HG03025 (cell line): ENCODE results near the gene VCAN.

Experiments used
- ATAC-seq: cut with Tn5 transposase; IDR thresholded peaks from one replicate; pipeline ENCODE4 v1.9.1; 2021; ENCODE audit warnings: mild to moderate bottlenecking, moderate library complexity; ENCODE audit not compliant: unreplicated experiment, low FRiP score

VCAN gene

DNA sequence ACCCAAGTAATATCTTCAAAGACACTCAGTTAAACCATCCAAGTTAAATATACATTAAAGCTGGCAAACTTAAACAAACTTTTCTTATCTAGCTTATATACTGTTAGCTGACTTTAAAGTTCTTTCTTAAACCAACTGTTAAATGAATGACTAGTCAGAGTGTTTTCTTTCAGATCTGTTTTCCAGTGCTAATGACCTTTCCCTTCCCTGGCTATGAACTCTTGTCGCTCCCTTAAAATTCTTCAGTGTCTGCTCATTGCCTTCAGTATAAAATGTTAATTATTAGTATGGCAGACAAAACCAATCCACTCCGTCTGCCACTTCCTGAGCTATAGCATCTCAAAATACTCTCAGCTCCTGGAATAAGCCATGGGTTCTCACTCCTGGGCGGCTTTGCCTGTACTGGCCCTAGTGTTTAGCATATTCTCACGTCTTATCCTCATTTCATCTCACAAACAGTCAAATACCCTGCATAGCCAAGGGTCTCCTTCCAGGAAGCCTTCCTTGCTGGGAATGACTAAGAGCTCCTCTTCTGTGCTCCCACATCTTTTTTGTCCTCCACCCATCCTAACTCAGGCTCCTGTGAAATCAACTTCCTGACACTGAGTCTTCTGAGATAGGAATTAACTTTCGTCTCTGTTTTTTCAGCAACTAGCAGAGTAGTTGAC is 87.7 kb downstream of the VCAN start:
- no peak for ATAC-seq

DNA sequence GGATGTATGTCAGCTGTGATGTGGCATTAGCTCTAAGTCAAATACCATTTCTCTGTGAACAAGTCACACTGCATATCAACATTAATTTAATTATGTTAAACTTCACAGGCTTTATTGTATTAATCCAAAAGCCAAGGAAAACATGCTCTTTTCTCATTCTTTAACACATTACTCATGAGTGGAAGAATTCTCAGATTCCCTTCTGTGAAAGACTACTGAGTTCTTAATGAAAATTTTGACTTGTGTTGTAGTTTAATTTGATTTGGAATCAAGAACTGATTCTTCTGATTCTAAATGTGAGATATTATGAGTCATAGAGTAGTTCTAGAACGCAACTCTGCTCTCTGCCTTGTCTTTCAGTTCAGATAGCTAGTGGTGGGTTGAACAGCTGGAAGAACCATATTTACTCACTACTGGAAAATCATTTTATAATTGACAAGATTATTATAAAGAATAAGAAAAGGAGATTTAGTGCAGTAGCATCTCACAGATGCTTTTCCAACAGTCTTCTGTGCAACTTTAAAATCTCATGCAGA is 90.6 kb downstream of the VCAN start:
- ATAC-seq: no peak

DNA sequence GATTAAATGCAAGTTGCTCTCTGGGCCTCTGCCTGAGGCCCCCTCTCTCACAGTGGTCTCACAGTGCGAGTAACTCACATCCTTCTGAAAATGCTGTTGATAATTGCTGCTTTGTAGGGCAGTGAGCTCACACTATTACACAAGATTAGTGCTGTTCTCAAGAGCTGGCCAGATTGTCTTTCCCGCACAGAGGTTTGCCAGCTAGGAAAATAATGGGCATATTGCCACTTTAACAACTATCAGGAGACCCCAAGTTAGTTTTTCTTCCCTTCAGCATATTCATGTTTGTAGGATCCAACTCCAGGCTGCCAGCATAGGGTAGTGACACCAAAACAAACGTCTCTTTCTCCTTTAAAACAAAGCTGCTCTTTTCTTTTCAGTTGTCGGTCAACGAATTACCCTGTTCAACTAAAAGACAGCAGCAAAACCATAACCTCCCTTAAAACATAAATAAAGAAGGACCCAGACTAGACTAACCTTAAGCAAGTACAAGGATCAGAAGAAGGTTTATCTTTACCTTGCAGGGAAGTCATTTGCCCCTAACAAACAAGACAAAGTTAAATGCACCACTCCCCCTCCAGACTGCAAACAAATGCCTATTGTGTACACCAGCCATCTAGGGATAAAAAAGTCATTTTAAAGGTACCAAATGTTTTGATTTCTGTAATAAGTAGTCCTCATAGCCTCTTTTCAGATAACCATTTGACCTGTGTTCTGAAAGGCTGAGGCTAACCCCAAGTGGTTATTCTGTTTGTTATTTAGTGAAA is 91.4 kb downstream of the VCAN start:
- ATAC-seq: no peak

DNA sequence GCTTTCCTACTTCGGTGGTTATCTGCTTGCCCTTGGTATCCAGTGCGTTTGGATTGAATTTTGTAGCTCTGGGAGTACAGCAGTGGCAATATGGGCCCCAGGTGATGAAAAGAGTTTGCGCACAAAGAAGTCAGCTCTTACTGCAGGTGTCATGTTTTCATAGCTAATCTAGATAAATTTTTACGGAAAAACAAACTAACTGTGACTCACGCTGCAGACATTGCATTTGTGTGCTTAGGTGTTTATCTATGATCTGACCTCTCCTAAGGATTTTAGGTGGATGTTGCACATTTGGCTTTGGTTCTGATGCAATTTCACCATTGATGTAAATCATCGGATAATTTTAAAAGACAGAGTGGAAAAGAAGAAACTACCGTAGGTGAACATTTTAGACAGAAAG is 92.1 kb downstream of the VCAN start:
- no peak for ATAC-seq

DNA sequence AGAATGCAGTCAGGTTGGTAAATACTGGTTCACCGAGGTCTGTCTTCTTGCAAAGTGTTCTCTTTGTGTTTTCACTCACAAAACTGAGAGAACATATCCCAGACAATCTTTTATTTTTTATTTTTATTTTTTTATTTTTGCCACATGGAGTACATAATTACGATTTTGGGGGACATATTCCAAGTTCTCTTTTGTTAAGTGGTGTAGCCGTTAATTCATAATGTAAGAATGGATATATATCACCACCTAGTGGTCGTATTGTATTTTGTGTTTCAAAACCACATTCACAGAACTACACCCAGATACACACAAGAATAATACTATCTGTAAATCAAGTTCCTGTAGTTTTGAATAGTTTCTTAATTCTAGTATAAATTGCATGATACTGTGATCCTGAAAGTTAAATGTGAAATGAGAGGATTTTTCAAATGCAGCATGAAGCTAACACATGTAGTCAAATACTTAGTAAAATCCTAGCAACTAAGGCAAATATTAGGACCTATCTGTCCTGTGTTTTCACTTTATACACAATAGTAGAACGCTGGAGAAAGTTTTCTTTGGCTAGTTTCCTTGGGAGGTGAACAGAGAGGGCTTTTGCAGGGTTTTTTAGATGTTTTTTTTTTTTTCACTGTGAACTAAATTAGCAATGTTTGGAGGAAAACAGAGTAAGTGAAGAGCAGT is 92.7 kb downstream of the VCAN start:
- peak; percentile 59 for ATAC-seq

DNA sequence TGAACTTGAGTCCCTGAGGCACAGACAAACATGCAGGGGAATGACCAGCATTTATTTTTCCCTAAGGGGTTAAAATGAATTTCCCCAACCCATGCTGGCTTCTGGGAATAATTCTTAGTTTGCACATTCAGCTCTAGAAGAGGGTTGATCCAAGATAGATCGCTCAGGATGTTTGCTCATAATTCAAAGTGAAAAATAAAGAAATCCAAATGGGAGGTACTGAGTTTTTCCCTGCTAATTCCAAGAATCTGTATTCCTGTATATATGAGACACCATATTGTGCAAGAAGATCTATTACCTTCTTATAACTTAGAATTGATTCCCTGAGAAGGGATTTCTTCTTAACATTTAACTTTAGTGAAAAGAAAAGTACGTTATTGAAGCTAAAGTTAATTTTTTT is 96.2 kb downstream of the VCAN start:
- no peak for ATAC-seq

DNA sequence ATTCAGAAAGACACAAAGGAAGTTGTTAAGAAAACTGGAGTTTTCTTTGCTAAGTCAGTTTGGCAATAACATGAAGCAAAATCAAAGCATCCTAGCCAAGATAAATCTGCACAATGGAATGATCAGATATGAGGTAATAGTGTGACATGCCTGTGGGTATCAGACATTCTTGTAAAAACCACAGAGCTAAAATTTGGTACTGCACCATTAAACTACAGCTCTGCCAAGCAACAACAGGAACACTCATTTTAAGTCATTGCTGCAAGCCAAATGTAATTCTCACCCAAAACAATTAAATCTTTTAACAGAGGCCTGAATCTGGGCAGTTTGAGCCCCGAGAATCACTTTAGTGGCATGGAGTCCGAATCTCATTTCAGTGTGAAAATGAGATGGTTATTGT is 96.6 kb downstream of the VCAN start:
- ATAC-seq: no peak

DNA sequence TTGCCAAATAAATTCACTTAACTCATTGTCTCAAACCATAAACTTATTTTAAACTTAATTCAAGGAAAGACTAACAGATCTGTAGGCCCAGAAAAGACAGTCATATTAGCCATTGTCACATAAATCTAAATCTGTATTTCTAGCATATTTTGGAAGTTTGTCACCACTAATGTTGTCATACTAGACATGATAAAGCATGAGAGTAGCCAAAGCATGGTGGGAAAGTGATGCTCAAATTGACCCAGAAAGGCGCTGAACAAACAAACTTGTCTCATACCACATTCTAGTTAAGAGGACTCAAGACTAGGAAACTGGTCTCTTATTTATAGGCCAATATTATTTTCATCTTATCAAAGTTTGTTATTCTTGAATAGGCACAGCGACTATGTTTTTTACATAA is 99.4 kb downstream of the VCAN start:
- ATAC-seq: no peak

DNA sequence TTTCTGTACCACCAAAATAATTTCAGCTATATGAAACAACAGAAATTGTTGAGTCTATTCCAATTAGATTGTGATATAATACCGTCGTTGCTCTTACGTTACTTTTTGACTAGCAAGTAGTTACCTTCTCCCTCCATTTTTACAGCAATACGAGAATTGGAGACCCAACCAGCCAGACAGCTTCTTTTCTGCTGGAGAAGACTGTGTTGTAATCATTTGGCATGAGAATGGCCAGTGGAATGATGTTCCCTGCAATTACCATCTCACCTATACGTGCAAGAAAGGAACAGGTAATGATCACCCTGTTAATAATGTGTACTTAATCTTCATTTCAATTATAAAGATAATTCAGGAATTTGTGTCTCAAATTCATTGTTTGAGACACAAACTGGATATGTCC is 100.7 kb downstream of the VCAN start:
- no peak for ATAC-seq

DNA sequence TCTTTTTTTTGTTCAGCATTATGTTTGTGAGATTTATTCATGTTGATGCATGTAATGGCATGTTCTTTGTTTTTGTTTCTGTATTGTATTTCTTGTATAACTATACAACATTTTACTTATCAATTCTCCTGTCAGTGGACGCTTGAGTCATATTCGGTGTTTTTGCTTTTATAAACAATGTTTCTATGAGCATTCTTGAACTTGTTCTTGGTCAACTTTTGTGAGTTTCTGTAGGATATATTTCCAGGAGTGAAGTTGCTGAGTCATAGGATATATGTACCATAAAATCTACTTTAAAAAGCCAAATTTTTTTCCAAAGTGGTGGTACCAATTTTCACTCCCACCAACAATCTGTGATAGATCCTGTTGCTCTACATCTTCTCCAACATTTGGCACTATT is 104.8 kb downstream of the VCAN start:
- ATAC-seq: no peak

DNA sequence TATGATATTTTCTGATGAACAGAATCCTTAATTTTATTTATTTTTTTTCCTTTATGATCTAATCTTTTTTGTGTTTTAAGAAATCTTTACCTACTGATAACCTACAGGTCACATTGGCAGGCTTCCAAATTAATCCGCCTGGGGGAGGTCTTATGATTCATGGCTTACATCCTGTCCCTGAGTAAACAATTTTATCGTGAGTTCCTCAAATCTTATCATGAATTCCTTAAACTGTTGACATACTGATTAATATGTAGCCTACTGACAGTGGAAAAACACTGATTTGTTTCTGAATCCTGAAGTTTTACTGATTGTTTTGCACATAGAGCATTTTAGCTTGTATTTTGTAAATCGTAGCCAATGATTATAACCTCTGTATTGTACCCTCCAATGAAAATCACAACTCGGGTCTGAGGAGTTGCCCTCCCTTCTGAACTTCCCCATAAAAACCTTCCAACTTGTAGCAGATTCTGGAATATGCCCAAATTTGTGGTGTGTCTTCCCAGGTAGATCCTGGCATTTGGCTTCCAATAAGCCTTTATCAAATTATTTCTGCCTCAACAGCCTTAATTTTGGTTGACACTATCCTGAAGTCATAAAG is 105.6 kb downstream of the VCAN start:
- ATAC-seq: no peak

DNA sequence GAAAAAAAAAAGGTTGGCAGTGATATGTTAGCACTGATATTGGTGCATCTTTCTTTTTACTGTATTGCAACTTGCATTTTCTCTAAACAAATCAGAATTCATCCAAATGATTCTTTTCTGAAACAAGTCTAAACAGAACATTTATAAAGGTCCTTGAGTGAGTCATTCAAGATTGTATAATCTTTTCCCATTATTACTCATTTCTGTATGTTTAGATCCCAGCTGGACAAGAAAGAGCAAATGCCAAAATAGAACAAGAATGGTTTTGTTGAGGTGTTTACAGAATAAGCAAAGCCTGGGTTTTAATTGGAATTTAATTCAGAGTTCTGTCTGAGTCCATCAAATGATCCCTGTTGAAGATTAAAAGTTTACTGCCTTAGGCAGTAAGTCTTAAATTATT is 112.3 kb downstream of the VCAN start:
- no peak for ATAC-seq

DNA sequence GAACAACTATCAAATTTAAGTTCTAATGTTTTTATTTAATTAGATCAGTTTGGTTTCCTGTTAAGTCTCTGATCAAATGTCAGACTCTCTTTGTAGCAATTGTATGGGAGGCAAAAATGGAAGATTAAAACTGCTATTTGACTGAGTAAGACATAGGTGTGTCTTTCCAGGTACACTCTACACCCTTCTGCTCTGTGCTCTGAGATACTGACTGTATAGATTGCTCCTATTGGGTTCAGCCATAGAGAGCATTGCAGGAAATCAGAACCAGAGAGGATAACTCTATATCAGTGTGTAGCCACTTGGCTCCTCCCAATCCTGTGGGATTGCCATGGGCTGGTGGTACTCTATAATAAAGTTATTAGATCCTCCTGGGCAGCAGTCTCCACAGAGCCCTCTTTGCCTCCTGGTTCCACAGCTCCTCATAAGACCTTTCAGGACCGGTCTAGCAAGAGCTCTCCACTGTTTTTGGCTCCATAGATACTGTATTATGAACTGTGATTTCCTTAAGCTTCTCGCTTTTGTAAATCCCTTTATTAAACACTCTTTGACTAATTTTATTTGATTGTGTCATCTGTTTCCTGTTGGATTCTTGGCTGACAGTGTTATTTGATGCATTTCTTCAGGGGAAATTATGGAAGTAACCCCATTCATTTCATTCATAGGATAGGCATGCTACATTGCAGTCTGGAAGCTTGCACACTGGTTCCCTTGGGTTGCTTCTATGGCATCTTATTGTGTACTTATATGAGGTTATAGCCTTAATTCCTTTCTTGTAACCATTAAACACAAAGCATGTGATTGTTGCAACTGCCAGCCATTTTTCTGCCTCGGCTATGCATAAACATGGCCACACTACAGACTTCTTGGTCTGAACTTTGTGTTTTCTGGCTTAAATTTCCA is 115.6 kb downstream of the VCAN start:
- no peak for ATAC-seq

DNA sequence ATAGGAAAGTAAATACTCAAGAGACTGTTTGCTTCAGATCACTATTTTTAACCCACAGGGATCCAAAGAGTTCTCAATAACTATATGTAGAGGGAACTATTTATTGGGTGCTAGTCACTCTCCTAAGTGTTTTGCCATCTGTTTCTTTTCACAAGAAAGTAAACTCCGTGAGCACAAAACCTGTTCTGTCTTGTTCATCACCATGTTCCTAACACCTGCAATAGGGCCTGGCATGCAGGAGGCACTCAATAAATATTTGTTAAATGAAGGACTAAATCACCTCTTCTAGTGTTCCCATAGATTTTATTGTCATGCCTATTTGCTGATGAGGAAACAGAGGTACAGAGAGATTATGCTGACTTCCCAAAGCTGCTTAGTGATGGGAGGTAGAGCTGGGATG is 118.2 kb downstream of the VCAN start:
- no peak for ATAC-seq

DNA sequence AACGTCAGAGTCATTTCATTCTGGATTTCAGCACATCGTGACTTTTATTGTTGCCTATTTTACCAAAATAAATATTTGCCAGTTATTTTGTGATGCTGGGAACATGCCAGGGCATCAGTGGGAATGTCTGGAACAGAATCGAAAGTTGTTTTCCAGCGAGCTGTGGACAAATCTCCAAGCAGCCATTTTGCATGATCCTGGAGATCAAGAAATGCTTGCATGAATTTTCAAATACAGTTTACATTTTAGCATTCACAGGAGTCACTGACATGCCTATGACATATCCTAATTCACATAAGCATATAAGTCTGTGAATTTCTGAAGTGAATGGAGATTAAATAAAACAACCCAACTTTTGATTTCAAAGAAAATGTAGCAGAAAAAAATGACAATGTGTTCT is 119.4 kb downstream of the VCAN start:
- no peak for ATAC-seq

DNA sequence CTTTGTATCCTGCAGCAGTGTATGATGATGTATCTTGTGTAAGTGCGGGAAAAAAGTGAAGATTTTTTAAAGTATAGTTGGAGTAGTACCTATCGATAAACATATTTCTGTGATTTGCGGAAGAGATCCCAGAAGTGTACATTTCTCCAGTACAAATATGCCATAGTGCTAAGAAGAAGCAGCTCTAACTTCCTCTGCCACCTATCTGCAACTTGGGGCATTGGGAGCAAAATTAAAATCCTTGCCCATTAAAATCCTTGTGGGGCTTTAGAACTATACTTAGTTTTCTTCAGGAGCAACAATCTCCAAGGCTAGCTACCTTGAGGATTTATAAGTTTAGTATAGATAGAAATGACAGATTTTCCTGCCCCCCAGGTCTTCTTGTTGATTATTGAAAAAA is 123.7 kb downstream of the VCAN start:
- ATAC-seq: no peak

DNA sequence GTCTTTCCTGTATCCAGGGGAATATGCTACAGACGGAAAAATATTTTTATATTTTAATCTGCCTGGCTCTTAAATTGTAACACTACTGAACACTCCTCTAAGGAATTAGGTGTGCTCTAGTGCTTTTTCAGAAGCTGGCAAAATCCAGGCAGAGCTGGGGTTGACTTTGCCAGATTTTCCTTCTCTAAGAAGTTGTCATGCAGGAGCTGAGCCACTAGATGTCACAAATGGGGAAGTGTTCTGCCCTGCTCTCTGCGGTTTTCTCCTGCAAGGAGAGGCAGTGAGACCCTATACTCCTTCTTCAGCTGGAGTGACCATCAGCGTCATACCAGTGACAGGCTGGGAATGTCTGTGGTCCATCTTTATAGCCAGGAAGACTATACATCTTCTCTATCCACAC is 136.6 kb downstream of the VCAN start:
- ATAC-seq: no peak

DNA sequence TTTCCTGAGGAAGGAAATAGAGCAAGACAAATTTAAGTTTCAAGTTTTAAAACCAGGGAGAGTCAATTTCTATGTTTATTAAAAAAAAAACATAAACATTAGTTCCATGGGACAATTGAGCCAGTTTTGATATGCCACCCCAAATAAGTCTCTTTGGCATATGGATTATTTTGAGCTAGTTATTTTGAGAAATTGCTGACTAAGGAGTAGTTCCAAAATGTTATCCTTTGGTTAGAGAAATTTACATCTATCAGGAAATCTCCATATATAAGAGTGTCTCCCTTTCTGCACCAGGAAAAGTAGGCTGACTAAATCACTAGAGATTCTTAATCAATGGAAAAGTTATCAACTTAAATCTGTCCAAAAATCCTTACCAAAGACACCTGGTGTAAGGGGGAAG is 143.3 kb downstream of the VCAN start:
- no peak for ATAC-seq

DNA sequence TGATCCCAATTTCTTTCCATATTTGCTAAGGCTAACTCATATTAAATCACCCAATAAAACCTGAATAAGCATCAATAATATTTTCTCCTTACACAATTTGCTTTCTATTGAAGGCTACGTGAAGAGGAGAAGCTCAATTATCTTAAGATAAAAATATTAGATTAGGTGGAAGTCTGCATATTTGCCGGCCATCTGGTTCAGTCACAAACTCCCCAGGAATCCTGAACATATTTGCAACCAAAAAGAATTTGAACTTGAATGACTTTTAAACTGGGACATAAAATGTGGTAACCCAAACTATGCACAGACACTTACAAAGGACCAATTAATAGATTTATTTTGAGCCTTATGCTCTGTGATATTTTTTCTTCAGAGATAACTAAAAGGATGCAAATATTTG is 156.8 kb downstream of the VCAN start:
- ATAC-seq: no peak
